Measurements from ENCODE around the gene NTN3.

The NTN3 gene

DNA sequence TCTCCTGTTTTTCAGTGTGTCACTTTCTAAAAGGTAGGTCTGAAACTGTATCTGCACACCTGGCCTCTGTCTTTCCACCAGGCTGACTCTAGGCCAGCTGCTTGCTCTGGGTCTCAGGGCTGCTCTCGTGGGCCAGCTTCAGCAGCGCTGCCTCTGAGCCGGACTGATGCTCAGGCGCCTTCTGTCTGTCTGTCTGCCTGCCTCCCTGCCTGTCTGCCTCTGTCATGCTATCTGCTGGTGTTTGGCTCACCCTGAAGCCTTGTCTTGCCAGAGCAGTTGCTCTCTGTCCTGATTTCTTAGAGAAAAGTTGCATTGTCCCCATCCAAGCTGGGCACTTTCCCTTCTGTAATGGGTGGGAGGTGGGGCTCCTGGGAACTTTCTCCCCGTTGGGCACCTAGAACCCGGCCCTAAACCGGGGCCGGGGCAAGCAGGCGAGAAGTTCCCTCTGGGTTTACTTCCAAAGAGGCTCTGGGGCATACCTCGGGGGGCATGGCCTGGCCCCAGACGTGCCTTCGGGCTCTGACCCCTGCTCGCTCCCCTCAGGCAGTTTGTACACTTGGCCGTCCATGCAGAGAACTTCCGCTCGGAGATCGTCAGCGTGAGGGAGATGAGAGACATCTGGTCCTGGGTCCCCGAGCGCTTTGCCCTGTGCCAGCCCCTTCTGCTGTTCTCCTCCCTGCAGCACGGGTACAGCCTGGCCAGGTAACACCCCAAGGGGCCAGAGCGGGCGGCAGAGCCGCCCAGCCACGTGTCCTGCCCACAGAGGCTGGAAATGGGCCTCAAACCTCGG, 26.8 kb downstream of the NTN3 start:
- DNase-seq, result no peak

DNA sequence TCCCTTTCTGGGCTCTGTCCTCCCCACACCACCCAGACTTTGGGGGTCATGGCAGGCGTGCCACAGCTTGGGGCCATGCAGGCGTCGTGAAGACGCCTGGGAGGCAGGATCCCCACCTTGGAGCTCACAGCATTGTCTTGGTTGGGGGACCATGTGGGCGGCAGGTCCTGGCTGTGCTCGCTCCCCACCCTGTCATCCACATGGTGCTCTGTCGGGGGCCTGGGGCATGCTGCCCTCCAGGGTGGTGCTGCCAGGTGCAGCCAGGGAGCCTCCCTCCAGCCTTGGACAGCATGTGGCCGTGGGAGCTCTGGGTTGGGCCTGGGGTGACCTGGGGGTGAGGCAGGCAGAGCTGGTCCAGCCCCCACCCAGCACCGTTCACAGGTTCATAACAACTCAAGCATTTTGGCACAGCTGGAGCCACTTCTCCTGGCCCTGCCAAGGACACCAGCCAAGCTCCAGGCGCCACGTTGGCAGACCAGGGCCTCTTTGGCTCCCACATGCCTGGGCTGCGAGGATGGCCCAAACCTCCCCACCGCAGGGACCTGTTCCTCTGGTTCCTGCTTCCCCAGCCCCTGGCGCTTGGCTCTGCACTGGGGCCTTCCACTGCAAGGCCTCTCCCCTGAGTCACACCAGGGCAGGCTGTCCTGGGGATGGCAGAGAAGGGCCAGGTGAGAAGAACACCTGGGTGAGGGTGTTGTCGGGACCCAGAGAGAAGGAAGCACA, 27.6 kb downstream of the NTN3 start:
- no peak for DNase-seq

DNA sequence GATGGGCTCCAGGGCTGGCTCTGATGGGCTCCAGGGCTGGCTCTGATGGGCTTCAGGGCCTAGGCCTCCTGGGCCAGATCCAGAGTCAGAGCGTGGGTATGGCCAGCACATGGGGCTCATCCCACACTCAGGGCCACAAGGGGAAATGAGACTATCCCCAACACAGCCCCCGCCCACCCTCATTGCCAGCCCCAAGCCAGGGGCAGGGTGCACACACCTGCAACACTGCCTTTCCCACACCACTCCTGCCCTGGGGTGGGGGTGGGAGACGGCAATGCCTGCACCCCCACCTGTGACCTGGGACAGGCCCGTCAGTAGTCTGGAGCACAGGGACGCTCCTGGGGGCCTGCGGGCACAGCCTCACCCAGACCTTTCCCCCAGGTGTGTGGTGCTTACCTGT, 28.4 kb downstream of the NTN3 start:
- DNase-seq, result no peak

DNA sequence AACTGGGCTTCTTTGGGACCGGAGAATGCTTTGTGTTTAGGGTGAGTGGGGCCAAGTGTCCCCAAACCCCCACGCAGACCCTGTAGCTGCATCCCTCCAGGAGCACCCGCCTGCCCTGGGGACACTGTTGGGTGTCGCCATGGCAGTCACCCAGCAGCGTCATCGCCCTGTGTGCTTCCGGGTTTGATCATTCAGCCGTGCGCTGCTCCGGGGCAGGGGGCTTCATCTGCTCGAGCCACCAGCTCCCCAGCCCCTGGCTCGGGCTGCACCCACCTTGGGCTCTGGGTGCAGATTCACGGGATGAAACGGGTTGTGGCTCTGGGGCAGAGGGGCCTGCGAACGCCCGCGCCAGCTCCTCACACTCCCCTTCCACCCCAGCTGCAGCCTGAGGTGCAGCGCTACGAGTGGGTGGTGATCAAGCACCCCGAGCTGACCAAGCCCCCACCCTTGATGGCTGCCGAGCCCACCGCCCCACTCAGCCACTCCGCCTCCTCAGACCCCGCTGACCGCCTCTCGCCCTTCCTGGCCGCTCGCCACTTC, 28.9 kb downstream of the NTN3 start:
- DNase-seq, result no peak

DNA sequence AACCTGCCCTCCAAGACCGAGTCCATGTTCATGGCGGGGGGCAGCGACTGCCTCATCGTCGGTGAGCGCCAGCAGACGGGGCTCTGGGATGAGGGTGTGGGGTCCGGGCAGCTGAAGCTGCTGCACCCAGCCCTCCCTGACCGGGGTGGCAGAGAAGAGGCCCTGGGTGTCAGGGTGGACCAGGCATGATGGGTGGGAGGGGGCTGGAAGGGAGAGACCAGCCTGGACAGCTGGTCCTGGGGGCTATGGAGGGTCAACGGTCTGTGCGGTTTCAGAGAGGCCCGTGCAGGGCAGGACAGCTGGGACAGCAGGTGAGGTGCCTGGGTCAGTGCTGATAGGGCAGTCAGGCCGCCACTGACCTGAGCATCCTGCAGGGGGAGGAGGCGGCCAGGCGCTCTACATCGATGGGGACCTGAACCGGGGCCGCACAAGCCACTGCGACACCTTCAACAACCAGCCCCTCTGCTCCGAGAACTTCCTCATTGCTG, 29.4 kb downstream of the NTN3 start:
- no peak for DNase-seq

DNA sequence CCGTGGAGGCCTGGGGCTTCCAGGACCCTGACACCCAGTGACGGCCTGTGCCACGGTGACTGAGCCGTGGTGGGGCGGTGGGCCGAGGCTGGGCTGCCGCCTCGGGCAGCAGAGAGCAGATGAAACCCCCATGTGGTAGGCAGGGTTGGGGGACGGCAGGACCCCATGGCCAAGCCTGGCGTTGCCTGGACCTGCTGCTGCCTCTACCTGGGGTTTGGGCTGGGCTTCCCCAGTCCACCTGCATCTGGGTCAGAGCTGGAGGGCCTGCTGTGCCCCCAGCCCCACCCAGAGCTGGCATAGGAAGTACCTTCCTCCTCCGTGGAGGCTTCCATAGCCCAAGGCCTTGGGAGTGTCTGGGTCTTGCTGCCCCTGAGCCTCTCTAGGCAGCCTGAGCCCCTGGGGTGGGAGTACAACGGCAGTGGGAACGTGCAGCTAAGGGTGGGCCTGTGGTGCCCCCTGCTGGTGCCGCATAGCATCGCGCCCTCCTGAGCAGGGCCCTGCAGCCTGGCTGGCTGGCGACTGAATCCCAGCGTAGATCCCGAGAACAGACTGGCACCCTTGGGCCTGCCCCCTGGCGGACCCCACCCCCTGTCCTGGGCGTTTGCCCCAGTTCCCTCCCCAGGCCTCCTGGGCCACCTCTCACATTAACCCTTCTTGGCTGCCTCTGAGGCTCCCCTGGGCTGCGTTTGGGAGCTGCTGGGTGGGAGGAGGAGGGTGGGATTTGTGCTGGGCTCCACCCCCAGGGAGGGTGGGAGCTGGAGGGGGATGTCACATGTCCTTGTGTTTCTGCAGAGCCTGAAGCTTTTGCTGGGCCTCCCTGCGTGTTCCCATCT, 30.0 kb downstream of the NTN3 start:
- peak; percentile 85 for DNase-seq

DNA sequence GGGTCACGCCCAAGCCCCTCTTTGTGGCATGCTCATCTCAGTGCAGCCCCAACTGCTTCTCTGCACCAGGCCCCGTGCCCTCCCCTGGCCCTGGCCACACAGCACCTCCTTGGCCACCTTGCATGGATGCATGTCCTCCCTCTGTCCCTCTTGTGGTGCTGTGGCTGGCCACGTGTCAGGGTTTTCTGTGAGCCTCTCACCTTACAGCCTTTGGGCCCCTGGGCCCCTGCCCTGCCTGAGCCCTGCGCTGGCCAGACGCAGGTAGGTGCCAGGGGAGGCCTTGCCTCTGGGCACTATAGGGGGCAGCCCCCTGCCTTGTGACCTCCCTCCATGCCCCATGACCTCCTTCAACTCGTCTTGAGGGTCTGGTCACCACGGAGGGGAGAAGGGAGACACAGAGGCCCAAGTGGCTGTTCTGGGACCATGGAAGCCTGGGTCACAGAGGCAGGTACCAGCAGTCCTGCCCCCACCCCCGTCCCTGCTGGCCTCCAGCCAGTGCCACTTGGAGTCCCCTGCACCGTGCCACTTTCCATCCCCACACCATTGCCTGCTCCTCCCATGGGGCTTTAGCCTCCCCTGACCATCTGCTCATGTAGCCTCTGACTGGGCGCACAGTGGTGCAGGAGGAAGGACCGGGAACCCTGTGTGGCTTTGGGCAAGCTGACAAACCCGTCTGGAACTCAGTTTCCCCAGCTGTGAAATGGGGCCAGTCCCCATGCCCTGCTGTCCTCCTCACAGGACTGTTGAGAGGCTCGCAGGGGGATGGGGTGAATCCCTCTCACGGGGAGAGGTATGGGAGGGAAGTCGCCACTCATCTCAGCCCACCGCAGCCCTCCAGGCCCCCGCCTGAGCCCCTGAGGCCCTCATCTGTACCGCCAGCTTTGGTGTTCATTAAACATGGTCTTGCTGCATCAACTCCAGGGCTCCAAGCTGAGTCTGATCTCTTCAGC, 31.1 kb downstream of the NTN3 start:
- DNase-seq, result no peak

DNA sequence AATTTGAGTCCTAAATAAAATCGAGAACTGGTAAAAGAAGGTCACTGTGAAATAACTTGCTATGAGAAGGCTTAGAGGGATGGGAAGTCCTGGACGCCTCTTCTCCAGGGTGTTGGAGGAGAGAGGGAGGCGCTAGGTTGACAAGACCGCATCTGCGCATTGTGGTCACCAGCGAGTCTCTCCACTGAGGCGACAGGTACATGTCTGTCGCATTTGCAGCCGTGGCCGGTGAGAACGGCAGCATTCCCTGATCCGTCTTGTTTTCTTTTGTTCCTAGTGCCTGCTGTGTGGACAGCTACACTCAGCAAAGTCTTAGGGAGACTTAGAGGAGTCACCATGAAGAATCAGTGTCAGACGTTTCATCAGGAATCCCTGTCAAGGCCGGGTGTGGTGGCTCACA, 34.6 kb downstream of the NTN3 start:
- no peak for DNase-seq

DNA sequence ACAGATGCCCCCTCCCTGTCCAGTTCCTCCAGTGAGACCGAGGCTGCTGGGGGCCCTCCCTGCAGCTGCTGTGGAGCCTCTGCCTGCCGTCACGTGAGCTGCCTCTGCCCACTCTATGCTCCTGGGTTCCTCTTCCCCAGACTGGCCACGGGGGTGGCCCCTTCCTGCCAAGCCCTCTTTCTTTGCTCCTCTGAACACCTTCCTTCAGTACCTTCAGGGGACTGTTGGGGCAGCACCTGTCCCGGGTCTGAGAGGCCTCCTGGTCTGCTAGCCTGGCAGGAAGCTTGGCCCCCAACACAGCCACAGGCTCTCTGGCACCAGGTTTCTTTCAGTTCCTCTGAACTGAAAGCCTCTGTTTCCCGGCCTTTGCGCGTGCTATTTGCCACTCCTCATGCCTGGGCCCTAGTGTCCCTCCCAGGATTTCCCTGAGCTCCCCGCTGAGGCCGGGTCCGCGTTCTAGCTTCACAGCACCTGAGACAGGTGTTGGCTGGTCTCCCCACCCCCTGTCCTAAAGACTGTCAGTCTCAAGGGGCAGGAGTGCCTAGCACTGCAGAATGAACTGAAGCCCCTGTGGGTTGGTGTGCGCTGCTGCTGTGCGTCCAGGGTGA, 36.1 kb downstream of the NTN3 start:
- DNase-seq, result no peak

DNA sequence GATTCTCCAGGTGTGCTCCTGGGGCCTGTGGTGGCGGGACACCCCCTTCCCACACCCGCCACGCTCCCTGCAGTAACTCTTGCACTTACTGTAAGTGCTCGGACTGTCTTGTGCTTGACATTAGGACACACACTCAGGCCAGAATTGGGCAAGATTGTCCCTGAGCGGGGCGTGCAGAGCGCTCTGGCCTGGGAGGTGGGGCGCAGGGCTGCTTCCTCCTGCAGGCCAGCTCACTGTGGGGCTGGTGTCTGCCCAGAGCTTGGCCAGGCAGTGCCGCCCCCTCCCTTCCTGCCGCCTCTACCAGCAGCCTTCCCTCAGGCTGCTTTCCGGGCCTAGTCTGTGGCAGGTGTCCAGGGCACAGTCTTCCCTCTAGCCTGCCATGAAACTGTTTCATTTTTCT, 36.6 kb downstream of the NTN3 start:
- DNase-seq, result no peak

DNA sequence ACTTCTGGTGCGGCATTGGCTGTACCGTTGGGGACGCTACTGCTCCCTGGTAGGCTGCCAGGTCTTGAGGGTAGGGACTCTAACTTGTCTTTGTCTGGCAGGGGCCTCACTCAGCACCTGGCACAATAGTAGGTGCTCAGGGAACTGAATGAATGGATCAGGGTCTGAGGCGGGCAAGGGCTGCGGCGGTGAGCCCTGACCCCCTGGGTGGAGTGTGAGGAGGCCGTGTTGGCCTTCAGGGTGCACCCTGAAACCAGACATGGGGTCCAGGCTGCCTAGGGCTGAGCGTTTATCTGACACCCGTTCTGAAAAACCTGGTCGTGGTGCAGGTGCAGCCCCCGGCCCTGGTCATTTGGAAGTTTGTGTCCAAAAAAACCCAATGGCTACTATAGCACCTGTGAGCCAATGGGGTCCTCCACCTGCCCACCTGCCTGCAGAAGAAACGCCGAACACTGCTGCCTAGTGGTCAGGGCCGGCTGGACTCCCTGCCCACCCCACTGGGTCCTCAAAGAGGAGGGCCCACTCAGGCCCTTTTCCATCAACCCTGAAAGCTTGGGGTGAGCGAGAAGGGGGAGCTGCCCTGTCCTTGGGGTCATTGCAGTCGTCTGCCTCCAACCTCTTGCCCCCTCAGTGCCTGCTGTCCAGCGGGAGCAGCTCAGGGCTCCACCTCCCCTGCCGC, 37.8 kb downstream of the NTN3 start:
- DNase-seq, result no peak

DNA sequence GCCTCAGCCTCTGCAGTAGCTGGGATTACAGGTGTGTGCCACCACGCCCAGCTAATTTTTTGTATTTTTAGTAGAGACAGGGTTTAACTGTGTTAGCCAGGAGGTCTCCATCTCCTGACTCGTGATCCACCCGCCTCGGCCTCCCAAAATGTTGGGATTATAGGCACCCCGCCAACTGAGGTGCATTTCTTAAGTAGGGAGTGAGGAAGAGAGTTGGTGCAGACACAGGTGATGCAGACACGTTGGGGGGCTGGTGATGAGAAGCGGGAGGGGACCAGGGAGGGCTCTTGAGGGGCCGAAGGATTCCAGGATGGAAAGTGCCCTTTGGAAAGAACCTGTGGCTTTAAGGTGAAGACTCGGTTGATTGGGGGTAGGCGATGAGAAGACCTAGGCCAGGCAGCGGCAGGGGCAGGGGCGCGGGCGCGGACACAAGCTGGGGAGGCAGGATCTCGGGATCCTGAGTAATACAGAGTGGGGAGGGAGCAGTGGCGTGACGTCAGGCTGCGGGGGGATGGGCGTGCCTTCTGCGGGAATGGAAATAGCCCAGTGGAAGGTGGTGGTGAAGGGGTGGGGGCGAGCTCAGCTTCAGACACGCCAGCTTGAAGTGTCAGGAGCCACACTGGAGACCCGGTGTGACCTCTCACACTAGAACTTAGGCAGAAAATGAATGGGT, 40.2 kb downstream of the NTN3 start:
- peak; percentile 19 for DNase-seq

DNA sequence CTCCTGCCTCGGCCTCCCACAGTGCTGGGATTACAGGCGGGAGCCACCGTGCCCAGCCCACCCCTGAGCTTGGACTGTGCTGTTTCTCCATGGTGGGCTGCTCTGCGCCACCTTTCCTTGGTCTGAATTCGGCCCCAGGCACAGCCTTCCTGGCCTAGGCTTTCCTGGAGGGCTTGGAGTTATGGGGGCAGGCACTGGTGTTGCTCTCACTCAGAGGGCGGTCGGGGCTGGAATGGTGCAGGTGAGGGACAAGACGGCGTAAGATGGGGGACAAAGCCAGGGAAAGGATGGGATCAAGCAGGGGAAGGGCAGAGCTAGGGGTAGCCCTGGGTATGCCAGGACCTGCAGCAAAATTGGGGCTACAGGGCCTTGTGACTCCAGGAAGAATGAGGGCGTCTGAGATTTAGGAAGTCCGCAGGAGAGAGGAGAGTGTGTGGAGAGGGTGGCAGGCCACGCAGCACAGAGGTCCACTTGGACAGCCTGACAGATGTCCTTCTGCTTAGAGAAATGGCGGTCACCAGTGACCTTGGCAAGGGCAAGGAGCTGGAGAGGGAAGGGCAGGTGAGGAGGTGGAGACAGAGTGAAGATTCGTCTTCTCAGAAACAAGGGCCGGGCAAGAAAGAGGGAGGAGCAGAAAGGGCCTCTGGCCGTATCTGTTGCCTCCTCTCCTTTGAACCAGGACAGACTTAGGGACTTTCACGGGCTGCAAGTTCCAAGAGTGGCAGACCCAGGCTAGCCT, 41.1 kb downstream of the NTN3 start:
- DNase-seq, result no peak

DNA sequence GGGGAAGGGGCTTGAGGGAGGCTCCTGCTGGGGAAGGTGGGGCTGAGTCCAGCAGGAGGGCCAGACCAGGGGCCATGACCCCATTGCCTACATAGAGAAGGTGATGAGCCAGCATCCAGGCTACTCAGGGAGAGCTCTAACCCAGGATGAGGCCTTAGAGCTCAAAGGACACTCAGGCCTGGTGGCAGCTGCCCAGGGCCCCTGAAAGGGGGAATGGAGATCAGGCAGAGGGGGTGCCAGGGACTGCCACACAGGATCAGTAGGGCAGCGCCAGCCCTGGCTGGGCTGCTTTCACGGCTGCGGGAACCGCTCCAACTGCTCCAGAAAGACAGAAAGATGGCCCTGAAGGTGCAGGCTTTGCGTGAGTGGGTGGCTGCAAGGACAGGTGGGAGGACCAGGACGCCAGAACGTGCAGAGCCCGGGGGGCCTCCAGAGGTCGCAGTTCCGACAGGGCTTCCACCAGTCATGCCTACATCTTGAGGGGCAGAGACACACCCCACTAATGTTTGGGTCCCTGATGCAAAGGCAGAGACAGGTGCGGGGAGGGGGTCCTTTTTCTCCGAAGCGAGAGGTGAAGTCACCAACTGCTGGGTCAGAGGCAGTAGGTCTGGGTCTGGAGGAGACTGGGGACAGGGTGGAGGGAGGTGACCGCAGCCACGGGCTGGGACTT, 41.8 kb downstream of the NTN3 start:
- peak; percentile 63 for DNase-seq

DNA sequence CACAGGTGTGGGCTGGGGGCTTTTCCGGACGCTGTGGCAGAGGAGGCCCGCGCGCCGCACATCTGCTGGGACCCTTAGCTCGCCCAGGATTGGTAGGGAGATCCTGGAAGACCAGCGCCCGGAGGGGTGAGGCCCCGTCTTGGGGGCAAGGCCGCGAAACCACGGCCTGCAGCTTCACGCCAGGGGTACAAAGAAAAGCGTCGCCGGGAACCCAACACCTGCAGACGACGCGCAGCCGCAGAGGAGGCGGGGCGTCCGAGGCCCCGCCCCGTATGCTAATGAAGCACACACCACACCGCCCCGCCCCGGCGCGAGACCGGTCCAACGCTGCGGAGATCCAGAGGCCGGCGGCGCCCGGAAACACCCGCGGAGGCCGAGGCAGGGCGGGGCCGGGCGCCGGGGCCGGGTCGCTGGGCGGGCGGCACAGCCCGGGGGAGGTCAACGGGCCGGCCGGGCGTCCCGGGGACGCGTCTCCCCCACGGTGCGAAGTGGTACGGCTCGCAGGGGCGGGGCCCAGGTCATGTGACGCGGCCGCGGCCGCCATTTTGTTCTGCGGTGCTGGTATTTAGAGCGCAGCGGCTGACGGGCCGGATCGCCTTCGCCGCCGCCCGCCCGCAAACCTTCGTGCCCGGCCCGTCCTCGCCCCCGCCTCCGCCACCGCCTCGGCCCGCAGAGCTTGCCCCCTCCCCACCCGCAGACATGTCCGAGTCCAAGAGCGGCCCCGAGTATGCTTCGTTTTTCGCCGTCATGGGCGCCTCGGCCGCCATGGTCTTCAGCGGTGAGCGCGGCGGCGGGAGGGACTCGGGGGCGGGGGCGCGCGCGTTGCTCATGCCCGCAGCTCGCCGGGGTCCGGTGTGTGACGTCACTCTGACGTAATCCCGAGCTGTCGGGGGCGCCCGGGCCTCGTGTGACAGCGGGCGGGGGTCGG, 42.6 kb downstream of the NTN3 start, which contains the start of gene ATP6V0C:
TSS of gene ATP6V0C (plus strand) at position 548 of the 928 bp plus-strand sequence. CDS start at position 700, 152 bp downstream.
- peak; percentile 97 for DNase-seq

DNA sequence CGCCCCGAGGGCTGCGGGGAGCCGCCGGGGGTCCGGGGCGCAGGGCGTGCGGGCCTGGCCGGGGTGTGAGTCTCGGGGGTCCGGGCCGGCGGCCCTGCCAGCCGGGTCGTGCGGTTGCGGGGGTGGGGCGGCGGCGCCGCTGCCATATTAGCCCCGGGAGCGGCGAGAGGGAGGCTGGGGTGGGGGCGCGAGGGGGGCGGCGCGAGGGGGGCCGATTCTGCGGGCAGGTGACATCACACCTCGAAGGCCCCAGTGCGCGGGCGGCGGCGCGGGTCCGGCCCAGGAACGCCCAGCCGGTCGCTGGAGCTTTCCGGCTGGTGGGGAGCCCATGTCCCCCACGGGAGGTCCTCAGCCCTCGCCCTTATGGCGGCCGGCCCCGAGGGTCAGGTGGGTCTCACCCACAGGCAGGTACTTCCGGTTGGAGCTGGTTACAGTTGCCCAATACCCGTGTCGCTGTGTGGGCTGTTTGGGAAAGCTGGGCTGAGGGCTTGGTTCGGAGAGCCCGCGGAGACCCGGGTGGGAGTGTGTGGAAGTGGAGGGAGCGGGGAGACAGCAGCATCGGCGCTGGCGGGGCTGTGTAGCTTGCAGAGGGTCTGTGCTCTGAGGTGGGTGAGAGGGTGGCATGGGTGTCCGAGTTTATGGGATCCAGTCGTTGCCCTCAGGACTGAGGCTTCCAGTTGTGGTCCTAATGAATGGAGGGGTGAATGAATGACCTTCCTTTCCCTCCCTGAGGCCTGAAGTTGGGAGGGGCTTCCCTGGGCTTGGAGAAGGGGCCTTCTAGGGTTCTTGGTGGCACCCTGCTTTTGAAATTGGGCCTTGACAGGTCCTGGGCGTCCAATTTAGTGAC, 43.5 kb downstream of the NTN3 start:
- peak; percentile 56 for DNase-seq

Data from NCI-H69 (cell line).